Left lung (tissue), 10 donors: Measurements from ENCODE around the gene SLC12A8. TPM values are rescaled to one million over a fixed set of nuclear protein-coding genes. Genes with fewer than 3 reads are reported as not detected.
"Not testable (repeated sequence)": the region's sequence is repeated elsewhere in the genome, so short reads cannot be mapped to it uniquely, and the experiment has no call there.

ENCODE experiments used
- ATAC-seq: fragments of 200-7000 bp; cut with Tn5 transposase; one replicate; pipeline ENCODE4 v1.9.1; 2020; ENCODE audit warnings: moderate library complexity
- DNase-seq, 4 donors: peaks; one replicate each; pipeline ENCODE4 v3.0.0-alpha.2; 2013 to 2020
- H3K27ac ChIP-seq, 2 donors: fragments of 200-600 bp; sonication (generic) in 1 of 2; one replicate each; pipeline versions ENCODE4 v1.5.0 to v1.8.0; 2020 to 2021
- H3K27me3 ChIP-seq, 2 donors: fragments of 200-600 bp; sonication (generic) in 1 of 2; one replicate each; pipeline versions ENCODE4 v1.5.0 to v1.8.0; 2020 to 2021
- H3K36me3 ChIP-seq, 2 donors: fragments of 200-600 bp; sonication (generic) in 1 of 2; one replicate each; pipeline versions ENCODE4 v1.5.0 to v1.8.0; 2020 to 2021
- H3K4me1 ChIP-seq, 2 donors: fragments of 200-600 bp; one replicate each; pipeline ENCODE4 v1.8.0; 2021
- H3K4me3 ChIP-seq, 2 donors: fragments of 200-600 bp; sonication (generic) in 1 of 2; one replicate each; pipeline versions ENCODE4 v1.5.0 to v1.8.0; 2020 to 2021; ENCODE audit warnings: mild to moderate bottlenecking in 1 of 2
- H3K9me3 ChIP-seq, 2 donors: fragments of 200-600 bp; sonication (generic) in 1 of 2; one replicate each; pipeline versions ENCODE4 v1.5.0 to v1.8.0; 2020 to 2021
- intact Hi-C, 2 donors: fragments of 100-400 bp; cut with DNase I; formaldehyde crosslinking; loops; one replicate each; pipeline versions ENCODE4 v1.11.2 to v1.14.2; 2022
- polyA plus RNA-seq, 6 donors: library from polyadenylated mRNA; unstranded; fragments of 120-200 nt; gene quantifications; one replicate each; pipeline ENCODE4 v1.2.1, GENCODE V29; 2013; ENCODE audit not compliant: insufficient read length in 6 of 6
- total RNA-seq, 2 donors: library from RNA; stranded (reverse); fragmentation: NEBNext Ultra II Directional; extraction: Animal tissue kit (Norgen Biotek cat#: 25700); gene quantifications; one replicate each; pipeline ENCODE4 v1.2.1, GENCODE V29; 2021
- TF ChIP-seq, protein P1 (sequence below), 2 donors: fragments of 200-600 bp; sonication (generic) in 1 of 2; IDR thresholded peaks; one replicate each; pipeline versions ENCODE4 v1.5.0 to v1.8.0; 2021; ENCODE audit warnings: antibody characterized with exemption in 2 of 2
- donor health status: DM: no; HTN: yes; CAD: no.
- donor health status: DM: no; HTN: no; CAD: no.

The SLC12A8 gene
- total and polyA plus RNA-seq, 8 donors, result 1.1 to 17.1 (median 1.6) TPM

DNA sequence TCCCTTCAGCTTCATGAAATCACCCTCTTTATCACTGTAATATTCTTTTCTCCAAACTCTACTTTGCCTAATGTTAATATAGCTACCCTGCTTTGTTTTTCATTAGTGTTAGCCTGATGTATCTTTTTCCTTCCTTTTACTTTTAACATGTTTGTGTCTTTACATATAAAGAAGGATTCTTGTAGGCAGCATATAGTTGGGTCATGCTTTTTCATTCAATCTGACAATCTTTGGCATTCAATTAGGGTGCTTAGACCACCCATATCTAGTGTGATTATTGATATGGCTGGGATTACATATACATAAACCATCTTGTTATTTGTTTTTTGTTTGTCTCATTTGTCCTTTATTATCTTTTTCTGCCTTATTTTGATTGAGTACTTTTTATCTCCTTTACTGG, 121.9 kb downstream of the SLC12A8 start:
- ATAC-seq (no peak), DNase-seq (no peak)
- no peaks in the 10 kb centered on the region for H3K9me3 ChIP-seq
- intact Hi-C loops, result no loop called here
- no peaks in the 10 kb centered on the region for H3K36me3 ChIP-seq
- H3K4me3 ChIP-seq, result no peak overlapping the region
- TF ChIP-seq, protein P1, sequence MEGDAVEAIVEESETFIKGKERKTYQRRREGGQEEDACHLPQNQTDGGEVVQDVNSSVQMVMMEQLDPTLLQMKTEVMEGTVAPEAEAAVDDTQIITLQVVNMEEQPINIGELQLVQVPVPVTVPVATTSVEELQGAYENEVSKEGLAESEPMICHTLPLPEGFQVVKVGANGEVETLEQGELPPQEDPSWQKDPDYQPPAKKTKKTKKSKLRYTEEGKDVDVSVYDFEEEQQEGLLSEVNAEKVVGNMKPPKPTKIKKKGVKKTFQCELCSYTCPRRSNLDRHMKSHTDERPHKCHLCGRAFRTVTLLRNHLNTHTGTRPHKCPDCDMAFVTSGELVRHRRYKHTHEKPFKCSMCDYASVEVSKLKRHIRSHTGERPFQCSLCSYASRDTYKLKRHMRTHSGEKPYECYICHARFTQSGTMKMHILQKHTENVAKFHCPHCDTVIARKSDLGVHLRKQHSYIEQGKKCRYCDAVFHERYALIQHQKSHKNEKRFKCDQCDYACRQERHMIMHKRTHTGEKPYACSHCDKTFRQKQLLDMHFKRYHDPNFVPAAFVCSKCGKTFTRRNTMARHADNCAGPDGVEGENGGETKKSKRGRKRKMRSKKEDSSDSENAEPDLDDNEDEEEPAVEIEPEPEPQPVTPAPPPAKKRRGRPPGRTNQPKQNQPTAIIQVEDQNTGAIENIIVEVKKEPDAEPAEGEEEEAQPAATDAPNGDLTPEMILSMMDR (IDR thresholded peaks at IDR 0.05), result no peak
- H3K27me3 ChIP-seq, result no peaks in the 10 kb centered on the region
- H3K27ac ChIP-seq, result no peak overlapping the region
- H3K4me1 ChIP-seq, result no peaks in the 10 kb centered on the region

- no peak overlapping the region for H3K4me3 ChIP-seq
- H3K36me3 ChIP-seq, result no peaks in the 10 kb centered on the region
- H3K9me3 ChIP-seq, result no peaks in the 10 kb centered on the region
- no peak for ATAC-seq
- no peaks in the 10 kb centered on the region for H3K27me3 ChIP-seq
- no peak for DNase-seq
- peak overlapping the region in 1 of 2 donors; percentile 24 for H3K27ac ChIP-seq
- TF ChIP-seq, protein P1 (IDR thresholded peaks at IDR 0.05), result no peak
- intact Hi-C loops, result no loop called here
- H3K4me1 ChIP-seq, result no peaks in the 10 kb centered on the region
Observed at GRCh38 chr3:125087768-125088391, 124.7 kb downstream of the SLC12A8 start.

DNA sequence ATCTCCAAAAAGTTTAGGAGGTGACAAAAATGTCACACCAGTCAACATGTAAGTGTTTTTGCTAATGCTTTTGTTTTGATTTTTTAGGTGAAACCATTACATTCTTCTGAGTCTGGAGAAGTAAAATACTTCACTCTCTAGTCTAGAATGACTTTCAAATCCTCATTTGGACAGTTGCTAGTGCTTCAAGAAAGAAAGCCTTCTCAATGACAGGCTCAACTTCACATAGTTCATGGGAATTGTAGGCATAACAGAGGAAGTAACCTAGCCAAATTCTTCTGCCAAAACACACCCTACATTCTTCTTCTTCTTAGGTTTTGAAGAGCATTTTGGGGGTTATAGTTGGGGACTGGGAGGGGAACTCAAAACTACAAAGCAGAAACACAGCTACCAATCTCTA, 127.4 kb downstream of the SLC12A8 start:
- H3K9me3 ChIP-seq, result no peaks in the 10 kb centered on the region

DNA sequence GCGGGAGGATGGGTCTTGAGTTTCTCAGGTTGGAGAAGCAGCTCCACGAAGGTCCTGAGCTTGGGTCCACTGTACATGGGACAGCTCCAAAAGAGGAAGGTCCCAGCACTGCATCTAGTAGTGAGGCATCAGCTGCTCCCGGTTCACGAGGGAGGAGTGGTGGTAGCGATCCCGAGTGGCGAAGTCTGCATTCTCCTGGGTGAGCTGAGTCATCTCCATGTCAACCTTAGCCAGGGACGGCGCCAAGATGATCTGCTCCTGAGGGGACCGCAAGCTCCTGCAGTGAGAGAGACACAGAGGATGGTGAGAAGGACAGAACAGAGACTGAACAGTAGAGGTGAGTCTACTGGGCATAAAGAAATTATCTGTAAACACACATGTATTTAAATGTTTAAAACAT, 128.8 kb downstream of the SLC12A8 start:
- TF ChIP-seq, protein P1 (IDR thresholded peaks at IDR 0.05), result no peak
- no peak for ATAC-seq
- no peaks in the 10 kb centered on the region for H3K9me3 ChIP-seq
- intact Hi-C loops, result no loop called here
- no peak for DNase-seq
- no peaks in the 10 kb centered on the region for H3K4me1 ChIP-seq
- no peaks in the 10 kb centered on the region for H3K27me3 ChIP-seq
- H3K36me3 ChIP-seq, result no peaks in the 10 kb centered on the region
- H3K27ac ChIP-seq, result no peak overlapping the region
- H3K4me3 ChIP-seq, result no peak overlapping the region

More for the DNA sequence above, 127.4 kb downstream of the SLC12A8 start:
- ATAC-seq (no peak), DNase-seq (no peak)
- H3K27ac ChIP-seq, result no peak overlapping the region
- H3K27me3 ChIP-seq, result no peaks in the 10 kb centered on the region
- no peak overlapping the region for H3K4me3 ChIP-seq
- TF ChIP-seq, protein P1 (IDR thresholded peaks at IDR 0.05), result no peak
- intact Hi-C loops, result no loop called here
- no peaks in the 10 kb centered on the region for H3K4me1 ChIP-seq
- H3K36me3 ChIP-seq, result no peaks in the 10 kb centered on the region

DNA sequence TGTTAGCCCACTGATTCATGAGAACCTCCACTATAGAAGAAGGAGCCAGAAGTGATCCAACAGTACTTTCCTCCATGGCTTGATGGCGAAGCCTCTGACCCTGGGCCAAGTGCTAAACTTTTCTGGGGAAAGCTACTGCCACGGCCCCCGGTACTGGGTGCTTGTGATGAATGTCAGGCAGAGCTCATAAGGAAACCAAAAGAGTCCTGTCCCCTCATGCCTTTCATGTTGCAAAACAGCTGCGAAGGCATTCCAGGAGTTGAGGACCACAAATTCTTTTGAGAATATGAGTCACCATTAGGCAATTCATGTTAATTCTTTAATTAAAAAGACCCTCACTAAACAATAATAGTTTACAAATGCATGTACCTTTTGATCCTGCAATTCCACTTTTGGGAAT, 130.2 kb downstream of the SLC12A8 start:
- H3K4me3 ChIP-seq, H3K36me3 ChIP-seq, ATAC-seq, H3K9me3 ChIP-seq, H3K27ac ChIP-seq, H3K4me1 ChIP-seq, H3K27me3 ChIP-seq, DNase-seq, intact Hi-C loops: not testable (repeated sequence)

DNA sequence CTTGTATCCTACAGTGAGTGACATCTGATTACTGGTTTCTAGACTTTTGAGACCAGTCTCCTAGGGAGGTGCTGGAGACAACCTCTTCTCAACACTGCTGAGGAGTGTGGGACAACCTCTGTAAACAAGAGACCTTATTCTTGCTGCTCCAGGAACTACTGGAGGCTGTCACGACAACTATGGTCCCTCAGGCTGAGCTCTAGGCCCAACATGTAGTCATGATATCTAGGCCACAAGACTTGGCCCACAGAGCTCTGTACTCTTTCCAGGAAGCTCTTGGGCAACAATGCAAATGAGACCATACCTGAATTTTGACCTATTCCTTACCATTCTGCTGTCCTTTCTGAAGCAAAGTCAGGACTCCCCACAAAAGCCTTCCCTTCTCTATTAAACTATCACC, 132.5 kb downstream of the SLC12A8 start:
- no peaks in the 10 kb centered on the region for H3K27me3 ChIP-seq
- H3K4me1 ChIP-seq, result no peaks in the 10 kb centered on the region
- intact Hi-C loops, result no loop called here
- ATAC-seq (no peak), DNase-seq (no peak)
- H3K27ac ChIP-seq, result no peak overlapping the region
- TF ChIP-seq, protein P1 (IDR thresholded peaks at IDR 0.05), result no peak
- H3K9me3 ChIP-seq, result no peaks in the 10 kb centered on the region
- no peaks in the 10 kb centered on the region for H3K36me3 ChIP-seq
- H3K4me3 ChIP-seq, result no peak overlapping the region
